ENCODE measurements around the gene PSMD5. TPM values are rescaled to one million over a fixed set of nuclear protein-coding genes. Genes with fewer than 3 reads are reported as not detected.

The PSMD5 gene
- polyA plus RNA-seq, 1 donor from 2014 or later, result 11.7 TPM

GRCh38 chr9:120875954-120876841 lies 33.5 kb upstream of the PSMD5 start:
- TF ChIP-seq TAF1 (IDR thresholded peaks at IDR 0.05; ENCODE audit: low read depth), result no peak
- no peak for TF ChIP-seq POLR2AphosphoS5 (IDR thresholded peaks at IDR 0.05)
- no peak for TF ChIP-seq MXI1 (conservative IDR thresholded peaks at IDR 0.05; ENCODE audit: poor library complexity, severe bottlenecking)
- no peak for TF ChIP-seq RAD21 (conservative IDR thresholded peaks at IDR 0.05)
- TF ChIP-seq EZH2 (IDR thresholded peaks at IDR 0.05; ENCODE audit: borderline replicate concordance, insufficient read depth, low read length, poor library complexity, severe bottlenecking), result no peak
- no peak for TF ChIP-seq REST (IDR thresholded peaks at IDR 0.05; ENCODE audit: borderline replicate concordance)
- TF ChIP-seq EP300 (conservative IDR thresholded peaks at IDR 0.05; ENCODE audit: poor library complexity, severe bottlenecking), result no peak
- no peak for TF ChIP-seq SMC3 (conservative IDR thresholded peaks at IDR 0.05; ENCODE audit: poor library complexity)
- TF ChIP-seq, protein P1, sequence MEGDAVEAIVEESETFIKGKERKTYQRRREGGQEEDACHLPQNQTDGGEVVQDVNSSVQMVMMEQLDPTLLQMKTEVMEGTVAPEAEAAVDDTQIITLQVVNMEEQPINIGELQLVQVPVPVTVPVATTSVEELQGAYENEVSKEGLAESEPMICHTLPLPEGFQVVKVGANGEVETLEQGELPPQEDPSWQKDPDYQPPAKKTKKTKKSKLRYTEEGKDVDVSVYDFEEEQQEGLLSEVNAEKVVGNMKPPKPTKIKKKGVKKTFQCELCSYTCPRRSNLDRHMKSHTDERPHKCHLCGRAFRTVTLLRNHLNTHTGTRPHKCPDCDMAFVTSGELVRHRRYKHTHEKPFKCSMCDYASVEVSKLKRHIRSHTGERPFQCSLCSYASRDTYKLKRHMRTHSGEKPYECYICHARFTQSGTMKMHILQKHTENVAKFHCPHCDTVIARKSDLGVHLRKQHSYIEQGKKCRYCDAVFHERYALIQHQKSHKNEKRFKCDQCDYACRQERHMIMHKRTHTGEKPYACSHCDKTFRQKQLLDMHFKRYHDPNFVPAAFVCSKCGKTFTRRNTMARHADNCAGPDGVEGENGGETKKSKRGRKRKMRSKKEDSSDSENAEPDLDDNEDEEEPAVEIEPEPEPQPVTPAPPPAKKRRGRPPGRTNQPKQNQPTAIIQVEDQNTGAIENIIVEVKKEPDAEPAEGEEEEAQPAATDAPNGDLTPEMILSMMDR (IDR thresholded peaks at IDR 0.05; ENCODE audit: poor library complexity, severe bottlenecking), result no peak
- Histone ChIP-seq H2AFZ (ENCODE audit: low read depth, low read length) (no peak overlapping the region), H3K36me3 (ENCODE audit: insufficient read depth, low read length) (no peaks in the 10 kb centered on the region), H3K4me3 (ENCODE audit: low read length) (peak overlapping the region; percentile 62), H3K9me2 (ENCODE audit: insufficient read depth, low read length) (no peaks in the 10 kb centered on the region), H3K27me3 (ENCODE audit: insufficient read depth, low read depth, low read length) (peaks cover 10% of the 10 kb centered on the region), H3K27ac (ENCODE audit: low read length) (no peak overlapping the region), H3K9me3 (ENCODE audit: low read length) (no peaks in the 10 kb centered on the region), H3K4me2 (ENCODE audit: low read length) (no peak overlapping the region), H4K20me1 (ENCODE audit: insufficient read depth) (no peaks in the 10 kb centered on the region), H3F3A (ENCODE audit: insufficient read depth, low read length, poor library complexity, severe bottlenecking) (peaks cover 4% of the 10 kb centered on the region), H3K79me2 (replicated peaks; ENCODE audit: insufficient read depth, low read length) (no peaks in the 10 kb centered on the region), H3K9ac (ENCODE audit: low read length) (peak overlapping the region; percentile 36)

GRCh38 chr9:120875643-120875953 lies 32.9 kb upstream of the PSMD5 start:
- Histone ChIP-seq H3F3A (ENCODE audit: insufficient read depth, low read length, poor library complexity, severe bottlenecking) (peaks cover 4% of the 10 kb centered on the region), H3K9ac (ENCODE audit: low read length) (no peak overlapping the region)

More at GRCh38 chr9:120875643-120875953, 32.9 kb upstream of the PSMD5 start:
- no peaks in the 10 kb centered on the region for H3K9me2 ChIP-seq (ENCODE audit: insufficient read depth, low read length)
- H3K27ac ChIP-seq (ENCODE audit: low read length), result no peak overlapping the region
- H4K20me1 ChIP-seq (ENCODE audit: insufficient read depth), result no peaks in the 10 kb centered on the region
- no peak overlapping the region for H3K4me3 ChIP-seq (ENCODE audit: low read length)
- no peak overlapping the region for H3K4me2 ChIP-seq (ENCODE audit: low read length)
- no peaks in the 10 kb centered on the region for H3K79me2 ChIP-seq (replicated peaks; ENCODE audit: insufficient read depth, low read length)
- no peaks in the 10 kb centered on the region for H3K9me3 ChIP-seq (ENCODE audit: low read length)
- H3K36me3 ChIP-seq (ENCODE audit: insufficient read depth, low read length), result no peaks in the 10 kb centered on the region
- H3K27me3 ChIP-seq (ENCODE audit: insufficient read depth, low read depth, low read length), result peaks cover 10% of the 10 kb centered on the region
- no peak overlapping the region for H2AFZ ChIP-seq (ENCODE audit: low read depth, low read length)
- TF ChIP-seq EP300 (conservative IDR thresholded peaks at IDR 0.05; ENCODE audit: poor library complexity, severe bottlenecking) (no peak), MXI1 (conservative IDR thresholded peaks at IDR 0.05; ENCODE audit: poor library complexity, severe bottlenecking) (no peak), REST (IDR thresholded peaks at IDR 0.05; ENCODE audit: borderline replicate concordance) (no peak), SMC3 (conservative IDR thresholded peaks at IDR 0.05; ENCODE audit: poor library complexity) (no peak), POLR2AphosphoS5 (IDR thresholded peaks at IDR 0.05) (no peak), RAD21 (conservative IDR thresholded peaks at IDR 0.05) (no peak), EZH2 (IDR thresholded peaks at IDR 0.05; ENCODE audit: borderline replicate concordance, insufficient read depth, low read length, poor library complexity, severe bottlenecking) (no peak), TAF1 (IDR thresholded peaks at IDR 0.05; ENCODE audit: low read depth) (no peak)
- TF ChIP-seq, protein P1 (IDR thresholded peaks at IDR 0.05; ENCODE audit: poor library complexity, severe bottlenecking), result no peak
